Measurements from ENCODE around the gene GLCCI1.

DNA sequence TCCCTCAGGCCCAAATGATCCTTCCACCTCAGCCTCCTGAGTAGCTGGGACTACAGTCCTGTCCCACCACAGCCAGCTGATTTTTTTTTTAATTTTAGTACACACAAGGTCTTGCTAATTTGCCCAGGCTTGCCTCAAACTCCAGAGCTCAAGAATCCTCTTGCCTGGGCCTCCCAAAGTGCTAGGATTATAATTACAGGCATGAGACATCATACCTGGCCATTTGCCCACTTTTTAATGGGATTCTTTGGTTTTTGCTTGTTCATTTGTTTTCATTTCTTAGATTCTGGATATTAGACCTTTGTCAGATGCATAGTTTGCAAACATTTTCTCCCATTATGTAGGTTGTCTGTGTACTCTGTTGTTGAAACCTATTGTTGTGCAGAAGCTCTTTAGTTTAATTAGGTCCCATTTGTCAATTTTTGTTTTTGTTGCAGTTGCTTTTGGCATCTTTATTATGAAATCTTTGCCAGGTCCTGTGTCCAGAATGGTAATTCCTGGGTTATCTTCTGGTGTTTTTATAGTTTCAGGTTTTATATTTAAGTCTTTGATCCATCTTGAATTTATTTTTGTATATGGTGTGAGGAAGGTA, 95.2 kb downstream of the GLCCI1 start:
- no peak for TF ChIP-seq POLR2A (IDR thresholded peaks at IDR 0.05)
- TF ChIP-seq, protein P1, sequence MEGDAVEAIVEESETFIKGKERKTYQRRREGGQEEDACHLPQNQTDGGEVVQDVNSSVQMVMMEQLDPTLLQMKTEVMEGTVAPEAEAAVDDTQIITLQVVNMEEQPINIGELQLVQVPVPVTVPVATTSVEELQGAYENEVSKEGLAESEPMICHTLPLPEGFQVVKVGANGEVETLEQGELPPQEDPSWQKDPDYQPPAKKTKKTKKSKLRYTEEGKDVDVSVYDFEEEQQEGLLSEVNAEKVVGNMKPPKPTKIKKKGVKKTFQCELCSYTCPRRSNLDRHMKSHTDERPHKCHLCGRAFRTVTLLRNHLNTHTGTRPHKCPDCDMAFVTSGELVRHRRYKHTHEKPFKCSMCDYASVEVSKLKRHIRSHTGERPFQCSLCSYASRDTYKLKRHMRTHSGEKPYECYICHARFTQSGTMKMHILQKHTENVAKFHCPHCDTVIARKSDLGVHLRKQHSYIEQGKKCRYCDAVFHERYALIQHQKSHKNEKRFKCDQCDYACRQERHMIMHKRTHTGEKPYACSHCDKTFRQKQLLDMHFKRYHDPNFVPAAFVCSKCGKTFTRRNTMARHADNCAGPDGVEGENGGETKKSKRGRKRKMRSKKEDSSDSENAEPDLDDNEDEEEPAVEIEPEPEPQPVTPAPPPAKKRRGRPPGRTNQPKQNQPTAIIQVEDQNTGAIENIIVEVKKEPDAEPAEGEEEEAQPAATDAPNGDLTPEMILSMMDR (IDR thresholded peaks at IDR 0.05 in 8 of 11, conservative IDR thresholded peaks at IDR 0.05 in 3 of 11) = no peak

All from spleen (tissue), 7 donors.